Endothelial cell of umbilical vein (primary cell): ENCODE data around the gene TMPRSS12. TPM values are rescaled to one million over a fixed set of nuclear protein-coding genes. Genes with fewer than 3 reads are reported as not detected.
"Not testable (repeated sequence)": the region's sequence is repeated elsewhere in the genome, so short reads cannot be mapped to it uniquely, and the experiment has no call there.

Experiments used
- BruUV-seq: library from RNA; stranded (reverse); fragments of 400-500 nt; replicated peaks from 2 replicates; lab custom pipeline; 2021; lab: Mats Ljungman, UMichigan
- CTCF ChIA-PET: fragments of 300-600, 350-600 bp; sonication (Branson Sonifier 250); formaldehyde crosslinking; loops from one replicate; lab custom pipeline; 2021; ENCODE audit warnings: antibody characterized with exemption, inconsistent platforms; lab: Charles Lee
- POLR2A ChIA-PET: fragments of 300-600, 350-600 bp; sonication (Branson Sonifier 250); formaldehyde crosslinking; loops from one replicate; lab custom pipeline; 2021; ENCODE audit warnings: antibody characterized with exemption, inconsistent platforms; lab: Charles Lee
- DNase-seq: peaks from one replicate; pipeline ENCODE4 v3.0.0-alpha.2; 2011; ENCODE audit warnings: low read depth, low spot score
- FAIRE-seq: peaks from 2 replicates; lab custom pipeline; 2011; peaks lifted over from hg19 to GRCh38; lab: Jason Lieb, UNC
- H2AFZ ChIP-seq: 2 replicates; pipeline ENCODE4 v1.6.0; 2012; ENCODE audit warnings: low read depth, low read length, control low read depth, inconsistent platforms
- H3K27ac ChIP-seq: 2 replicates; pipeline ENCODE4 v1.5.1; 2011; ENCODE audit warnings: low read depth, mild to moderate bottlenecking, control low read depth, low read length, moderate library complexity; ENCODE audit not compliant: insufficient read depth
- H3K27me3 ChIP-seq, 2 experiments: 2 replicates each; pipeline versions ENCODE4 v1.6.0 to v1.6.1; 2011; ENCODE audit warnings: low read length in 2 of 2, mixed read lengths in 1 of 2; ENCODE audit not compliant: control insufficient read depth in 2 of 2, insufficient read depth in 2 of 2
- H3K36me3 ChIP-seq, 2 experiments: 2 replicates in 1 of 2; 3 replicates in 1 of 2; pipeline ENCODE4 v1.5.1; 2011; ENCODE audit warnings: low read length in 2 of 2, mild to moderate bottlenecking in 1 of 2, moderate library complexity in 1 of 2; ENCODE audit not compliant: control insufficient read depth in 2 of 2, insufficient read depth in 2 of 2; ENCODE audit errors: extremely low read depth in 1 of 2
- H3K4me1 ChIP-seq: 3 replicates; pipeline ENCODE4 v1.5.1; 2011; ENCODE audit warnings: mild to moderate bottlenecking, low read length; ENCODE audit not compliant: control insufficient read depth, insufficient read depth; ENCODE audit errors: extremely low read depth
- H3K4me2 ChIP-seq: 2 replicates; pipeline ENCODE4 v1.6.1; 2011; ENCODE audit warnings: low read length, control low read depth, mixed read lengths; ENCODE audit not compliant: insufficient read depth
- H3K4me3 ChIP-seq, 3 experiments: fragments of 200-600 bp in 1 of 3; sonication (generic), shearing (Covaris generic) in 1 of 3; replicated peaks in 1 of 3; 2 replicates each; pipeline ENCODE4 v1.5.1; 2011 to 2016; ENCODE audit warnings: control low read depth in 3 of 3, low read length in 3 of 3, mild to moderate bottlenecking in 2 of 3, inconsistent platforms in 1 of 3, low read depth in 1 of 3, moderate library complexity in 1 of 3; ENCODE audit not compliant: insufficient read depth in 1 of 3
- H3K79me2 ChIP-seq: 2 replicates; pipeline ENCODE4 v1.6.0; 2012; ENCODE audit warnings: low read length, inconsistent platforms; ENCODE audit not compliant: control insufficient read depth, insufficient read depth
- H3K9ac ChIP-seq: replicated peaks from 2 replicates; pipeline ENCODE3; 2011; ENCODE audit warnings: low read length, control low read depth; ENCODE audit not compliant: insufficient read depth; ENCODE audit errors: extremely low read depth
- H3K9me1 ChIP-seq: replicated peaks from 3 replicates; pipeline ENCODE4 v1.6.0; 2011; ENCODE audit warnings: mild to moderate bottlenecking, low read length; ENCODE audit not compliant: control insufficient read depth, insufficient read depth; ENCODE audit errors: extremely low read depth
- H3K9me3 ChIP-seq: replicated peaks from 2 replicates; pipeline ENCODE4 v1.5.1; 2012; ENCODE audit warnings: low read length, inconsistent platforms; ENCODE audit not compliant: control insufficient read depth, insufficient read depth
- H4K20me1 ChIP-seq: replicated peaks from 2 replicates; pipeline ENCODE3; 2011; ENCODE audit warnings: mild to moderate bottlenecking, low read length; ENCODE audit not compliant: control insufficient read depth, insufficient read depth; ENCODE audit errors: extremely low read depth
- EZH2 ChIP-seq: IDR thresholded peaks from 2 replicates; pipeline ENCODE4 v1.6.1; 2012; ENCODE audit warnings: borderline replicate concordance, low read depth, mild to moderate bottlenecking, moderate library complexity, low read length, inconsistent platforms; ENCODE audit not compliant: severe bottlenecking
- FOS ChIP-seq: IDR thresholded peaks from 2 replicates; pipeline ENCODE4 v1.6.1; 2011; ENCODE audit warnings: mild to moderate bottlenecking, low read length, moderate library complexity, borderline replicate concordance; ENCODE audit not compliant: insufficient read depth
- GATA2 ChIP-seq: IDR thresholded peaks from 2 replicates; pipeline ENCODE4 v1.7.0; 2011; ENCODE audit warnings: low read depth, mild to moderate bottlenecking, moderate library complexity, mixed read lengths, low read length; ENCODE audit not compliant: insufficient read length, insufficient read depth
- JUN ChIP-seq: IDR thresholded peaks from 2 replicates; pipeline ENCODE4 v1.6.1; 2011; ENCODE audit warnings: borderline replicate concordance, low read depth; ENCODE audit not compliant: insufficient read length, insufficient read depth
- MYC ChIP-seq: IDR thresholded peaks from one replicate; pipeline ENCODE4 v1.6.1; 2011; ENCODE audit warnings: mild to moderate bottlenecking, low read depth, low read length
- POLR2A ChIP-seq: IDR thresholded peaks from 2 replicates; pipeline ENCODE4 v1.6.1; 2012; ENCODE audit warnings: low read depth, mild to moderate bottlenecking, control low read depth, low read length
- POLR2AphosphoS5 ChIP-seq: IDR thresholded peaks from 2 replicates; pipeline ENCODE4 v1.6.1; 2012; ENCODE audit warnings: low read depth, mild to moderate bottlenecking, control low read depth, low read length, moderate library complexity; ENCODE audit not compliant: insufficient read depth
- dilution Hi-C: fragments of 300-500 bp; cut with MboI; formaldehyde crosslinking; loops from one replicate; pipeline ENCODE4 v1.15.0; 2019; ENCODE audit warnings: low sequenced_read_pairs; ENCODE audit not compliant: extremely low pct_ligation_motif_present
- intact Hi-C: fragments of 100-400 bp; cut with micrococcal nuclease; formaldehyde crosslinking; loops from one replicate; pipeline ENCODE4 v1.10.0; 2022
- polyA plus RNA-seq, 4 experiments: library from polyadenylated mRNA; depleted of rRNA in 3 of 4; stranded (reverse) in 3 of 4; unstranded in 1 of 4; fragments of >200 nt; gene quantifications; 2 replicates each; pipeline versions ENCODE4 v1.2.1 to v1.2.3, GENCODE V29; 2011 to 2012; ENCODE audit warnings: missing spikeins in 1 of 4
- total RNA-seq: library from RNA; stranded (reverse); gene quantifications from 2 replicates; pipeline ENCODE4 v1.2.3, GENCODE V29; 2021
- TF ChIP-seq, protein P1 (sequence below): IDR thresholded peaks from 2 replicates; pipeline ENCODE4 v1.6.1; 2011; ENCODE audit not compliant: insufficient read depth, insufficient read length
- TF ChIP-seq, protein P2 (sequence below), 2 donors: IDR thresholded peaks; 1 replicate in 1 of 2; 2 replicates in 1 of 2; pipeline ENCODE4 v1.5.1; 2011; ENCODE audit warnings: low read length in 2 of 2, mild to moderate bottlenecking in 2 of 2, moderate library complexity in 2 of 2, control low read depth in 1 of 2, inconsistent platforms in 1 of 2, low read depth in 1 of 2; ENCODE audit not compliant: insufficient read depth in 1 of 2; ENCODE audit errors: extremely low read depth in 1 of 2

TMPRSS12 gene
- total and polyA plus RNA-seq, 2 donors (not counting 3 experiments of a cell fraction or from before 2014, with no cell fraction given), result not detected

DNA sequence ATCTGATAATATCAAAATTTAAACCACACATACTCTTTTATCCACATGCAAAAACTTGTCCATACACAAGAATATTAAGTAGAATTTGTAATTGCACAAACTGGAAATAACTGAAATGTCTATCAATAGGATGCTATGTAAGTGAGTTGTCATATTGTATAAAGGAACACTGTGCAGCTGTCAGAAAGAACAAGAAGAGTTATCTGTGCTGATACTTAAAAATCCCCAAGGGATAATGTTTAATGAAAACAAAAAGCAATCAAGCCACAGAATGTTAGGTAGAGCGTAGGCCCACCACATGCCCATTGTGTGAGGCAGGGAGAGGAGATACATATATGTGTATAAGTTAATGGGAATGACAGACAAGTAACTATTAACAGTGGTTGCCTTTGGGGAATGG, 83.7 kb downstream of the TMPRSS12 start:
- dilution Hi-C loops (no loop called here), intact Hi-C loops (loop anchor here (5.0 kb wide), 1 partner anchor 61 kb away; no protein-coding TSS in a partner anchor)
- no peak overlapping the region for H3K9ac ChIP-seq
- H3K4me3 ChIP-seq, result peak overlapping the region in 1 of 3 experiments; percentile 31
- H3K36me3 ChIP-seq, result peaks cover 0 to 3% of the 10 kb centered on the region in 2 experiments
- peak overlapping the region; percentile 94 for H3K4me2 ChIP-seq
- no peak for FAIRE-seq
- H2AFZ ChIP-seq, result no peak overlapping the region
- no peaks in the 10 kb centered on the region for H4K20me1 ChIP-seq
- H3K9me3 ChIP-seq, result no peaks in the 10 kb centered on the region
- H3K27me3 ChIP-seq, result no peaks in the 10 kb centered on the region
- BruUV-seq, result no TSS peak
- H3K79me2 ChIP-seq, result no peaks in the 10 kb centered on the region
- H3K9me1 ChIP-seq, result no peaks in the 10 kb centered on the region
- peaks cover 24% of the 10 kb centered on the region for H3K4me1 ChIP-seq
- peak; percentile 10 for DNase-seq
- TF ChIP-seq POLR2AphosphoS5, result no peak
- TF ChIP-seq MYC, result no peak
- no peak for TF ChIP-seq FOS
- TF ChIP-seq JUN, result no peak
- TF ChIP-seq EZH2, result no peak
- no peak for TF ChIP-seq POLR2A
- TF ChIP-seq, protein P1, sequence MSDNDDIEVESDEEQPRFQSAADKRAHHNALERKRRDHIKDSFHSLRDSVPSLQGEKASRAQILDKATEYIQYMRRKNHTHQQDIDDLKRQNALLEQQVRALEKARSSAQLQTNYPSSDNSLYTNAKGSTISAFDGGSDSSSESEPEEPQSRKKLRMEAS, result no peak
- no peak for TF ChIP-seq GATA2
- TF ChIP-seq, protein P2, sequence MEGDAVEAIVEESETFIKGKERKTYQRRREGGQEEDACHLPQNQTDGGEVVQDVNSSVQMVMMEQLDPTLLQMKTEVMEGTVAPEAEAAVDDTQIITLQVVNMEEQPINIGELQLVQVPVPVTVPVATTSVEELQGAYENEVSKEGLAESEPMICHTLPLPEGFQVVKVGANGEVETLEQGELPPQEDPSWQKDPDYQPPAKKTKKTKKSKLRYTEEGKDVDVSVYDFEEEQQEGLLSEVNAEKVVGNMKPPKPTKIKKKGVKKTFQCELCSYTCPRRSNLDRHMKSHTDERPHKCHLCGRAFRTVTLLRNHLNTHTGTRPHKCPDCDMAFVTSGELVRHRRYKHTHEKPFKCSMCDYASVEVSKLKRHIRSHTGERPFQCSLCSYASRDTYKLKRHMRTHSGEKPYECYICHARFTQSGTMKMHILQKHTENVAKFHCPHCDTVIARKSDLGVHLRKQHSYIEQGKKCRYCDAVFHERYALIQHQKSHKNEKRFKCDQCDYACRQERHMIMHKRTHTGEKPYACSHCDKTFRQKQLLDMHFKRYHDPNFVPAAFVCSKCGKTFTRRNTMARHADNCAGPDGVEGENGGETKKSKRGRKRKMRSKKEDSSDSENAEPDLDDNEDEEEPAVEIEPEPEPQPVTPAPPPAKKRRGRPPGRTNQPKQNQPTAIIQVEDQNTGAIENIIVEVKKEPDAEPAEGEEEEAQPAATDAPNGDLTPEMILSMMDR (IDR thresholded peaks at IDR 0.05; ENCODE audit: extremely low read depth in 1 of 2, insufficient read depth in 1 of 2, low read depth in 1 of 2, low read length in 2 of 2), result no peak
- ChIA-PET CTCF (interaction anchor here (0.6 to 3.6 kb wide), 3 partner anchors 11 to 101 kb away, joined by 4 to 21 read pairs (median 17); no protein-coding TSS in a partner anchor), POLR2A (no interaction called here)
- H3K27ac ChIP-seq, result no peak overlapping the region

DNA sequence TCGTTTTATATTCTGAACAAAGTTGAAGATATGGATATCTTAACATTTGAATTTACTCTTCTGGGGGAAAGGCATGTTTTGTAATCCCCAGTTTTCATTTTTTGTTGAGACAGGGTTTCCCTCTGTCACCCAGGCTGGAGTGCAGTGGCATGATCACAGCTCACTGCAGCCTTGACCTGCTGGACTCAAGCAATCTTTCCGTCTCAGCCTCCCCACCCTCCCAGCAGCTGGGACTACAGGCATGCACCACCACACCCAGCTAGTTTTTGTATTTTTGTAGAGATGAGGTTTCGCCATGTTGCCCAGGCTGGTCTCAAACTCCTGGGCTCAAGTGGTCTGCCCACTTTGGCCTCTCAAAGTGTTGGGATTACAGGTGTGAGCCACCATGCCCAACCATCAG, 84.2 kb downstream of the TMPRSS12 start:
- H3K36me3 ChIP-seq, H3K9me3 ChIP-seq, H3K4me3 ChIP-seq, H3K79me2 ChIP-seq, H3K9me1 ChIP-seq, BruUV-seq, H3K9ac ChIP-seq, dilution Hi-C loops, H4K20me1 ChIP-seq, POLR2A ChIA-PET, DNase-seq, H2AFZ ChIP-seq, H3K27ac ChIP-seq, FAIRE-seq, H3K4me2 ChIP-seq, H3K27me3 ChIP-seq: not testable (repeated sequence)
- CTCF ChIA-PET, result interaction anchor here (3.2 kb wide), 1 partner anchor 60 kb away, joined by 21 read pairs; no protein-coding TSS in a partner anchor
- intact Hi-C loops, result loop anchor here (5.0 kb wide), 1 partner anchor 60 kb away; no protein-coding TSS in a partner anchor
- peaks cover 24% of the 10 kb centered on the region for H3K4me1 ChIP-seq
